Measurements from ENCODE around the gene SUFU. TPM values are rescaled to one million over a fixed set of nuclear protein-coding genes. Genes with fewer than 3 reads are reported as not detected.

SUFU gene
- total and polyA plus RNA-seq, 2 of the 13 experiments (the other 11 are each of a cell fraction or from before 2014, with no cell fraction given) = 2.9 to 5.5 TPM

- TF ChIP-seq ARID4A (CRISPR knock-in tag; IDR thresholded peaks at IDR 0.05; ENCODE audit: borderline replicate concordance) = peak; percentile 54
- TF ChIP-seq HOXA5 (CRISPR knock-in tag; IDR thresholded peaks at IDR 0.05) = 0 out of 2 replicates have a peak, but pooled peaks have one; percentile 2
- no peak for TF ChIP-seq SCMH1 (CRISPR knock-in tag; IDR thresholded peaks at IDR 0.05; ENCODE audit: borderline replicate concordance)
- no peak for TF ChIP-seq ATM (IDR thresholded peaks at IDR 0.05; ENCODE audit: borderline replicate concordance)
- no peak for TF ChIP-seq TFE3 (CRISPR knock-in tag; IDR thresholded peaks at IDR 0.05)
- TF ChIP-seq MXD4 (CRISPR knock-in tag; IDR thresholded peaks at IDR 0.05) = no peak
- TF ChIP-seq THAP8 (CRISPR knock-in tag; IDR thresholded peaks at IDR 0.05; ENCODE audit: borderline replicate concordance) = no peak
- no peak for TF ChIP-seq EED (CRISPR knock-in tag; IDR thresholded peaks at IDR 0.05)
- TF ChIP-seq RAD21 (CRISPR knock-in tag; IDR thresholded peaks at IDR 0.05) = no peak
- TF ChIP-seq POGK (CRISPR knock-in tag; conservative IDR thresholded peaks at IDR 0.05) = no peak
- no peak for TF ChIP-seq JDP2 (CRISPR knock-in tag; IDR thresholded peaks at IDR 0.05; ENCODE audit: borderline replicate concordance)
- no peak for TF ChIP-seq TOPORS (CRISPR knock-in tag; IDR thresholded peaks at IDR 0.05)
- no peak for TF ChIP-seq TBX2 (CRISPR knock-in tag; IDR thresholded peaks at IDR 0.05; ENCODE audit: borderline replicate concordance)
- TF ChIP-seq ZNF326 (CRISPR knock-in tag; IDR thresholded peaks at IDR 0.05; ENCODE audit: borderline replicate concordance) = no peak
- peak; percentile 60 for TF ChIP-seq PHF8 (CRISPR knock-in tag; IDR thresholded peaks at IDR 0.05)
- no peak for TF ChIP-seq FOXK1 (CRISPR knock-in tag; IDR thresholded peaks at IDR 0.05; ENCODE audit: borderline replicate concordance, low read depth)
- TF ChIP-seq ZBTB20 (CRISPR knock-in tag; IDR thresholded peaks at IDR 0.05; ENCODE audit: borderline replicate concordance, low read depth) = no peak
- no peak for TF ChIP-seq ZNF720 (CRISPR knock-in tag; IDR thresholded peaks at IDR 0.05)
- TF ChIP-seq ZNF644 (CRISPR knock-in tag; IDR thresholded peaks at IDR 0.05; ENCODE audit: low read depth) = no peak
- no peak for TF ChIP-seq ZNF30 (CRISPR knock-in tag; IDR thresholded peaks at IDR 0.05)
- no peak for TF ChIP-seq ZNF354B (CRISPR knock-in tag; IDR thresholded peaks at IDR 0.05)
Observed at GRCh38 chr10:102504179-102504975, 605 bp downstream of the SUFU start (continued).

Measured in HepG2 (cell line).